CD4-positive, alpha-beta T cell (primary cell): ENCODE results near the gene LRRK1. TPM values are rescaled to one million over a fixed set of nuclear protein-coding genes. Genes with fewer than 3 reads are reported as not detected.

ENCODE experiments used
- ATAC-seq: fragments of 200-7000 bp; cut with Tn5 transposase; one replicate; pipeline ENCODE4 v1.10.0; 2022; ENCODE audit warnings: mild to moderate bottlenecking; ENCODE audit not compliant: poor library complexity
- CTCF ChIA-PET: fragments of 350-600 bp; sonication (Branson Sonifier 250); formaldehyde crosslinking; loops from one replicate; lab custom pipeline; 2021; ENCODE audit warnings: antibody characterized with exemption, inconsistent platforms; lab: Charles Lee
- POLR2A ChIA-PET: fragments of 350-600 bp; sonication (Branson Sonifier 250); formaldehyde crosslinking; loops from one replicate; lab custom pipeline; 2021; ENCODE audit warnings: antibody characterized with exemption, inconsistent platforms; lab: Charles Lee
- DNase-seq, 14 experiments: peaks; one replicate each; pipeline ENCODE4 v3.0.0-alpha.2; 2013 to 2020; ENCODE audit warnings: mixed read lengths in 2 of 14
- H3K27ac ChIP-seq, 2 donors: one replicate each; pipeline versions ENCODE4 v1.5.1 to v1.7.0; 2013; ENCODE audit warnings: low read length in 2 of 2, low read depth in 1 of 2, mild to moderate bottlenecking in 1 of 2
- H3K27me3 ChIP-seq, 2 experiments: 1 replicate in 1 of 2; 2 replicates in 1 of 2; pipeline versions ENCODE4 v1.6.1 to v1.7.0; 2013; ENCODE audit warnings: low read length in 2 of 2, control low read depth in 1 of 2, mild to moderate bottlenecking in 1 of 2, moderate library complexity in 1 of 2; ENCODE audit not compliant: insufficient read depth in 2 of 2, control insufficient read depth in 1 of 2
- H3K36me3 ChIP-seq: one replicate; pipeline ENCODE4 v1.6.1; 2013; ENCODE audit warnings: low read length, control low read depth; ENCODE audit not compliant: insufficient read depth
- H3K4me1 ChIP-seq: one replicate; pipeline ENCODE4 v1.6.1; 2013; ENCODE audit warnings: low read length, control low read depth; ENCODE audit not compliant: insufficient read depth
- H3K4me3 ChIP-seq: one replicate; pipeline ENCODE4 v1.5.1; 2013; ENCODE audit warnings: mild to moderate bottlenecking, low read length, moderate library complexity
- H3K9me3 ChIP-seq, 2 experiments: 1 replicate in 1 of 2; 2 replicates in 1 of 2; pipeline versions ENCODE4 v1.6.1 to v1.7.0; 2013; ENCODE audit warnings: low read length in 2 of 2, mild to moderate bottlenecking in 2 of 2, control low read depth in 1 of 2, moderate library complexity in 1 of 2; ENCODE audit not compliant: control insufficient read depth in 1 of 2, insufficient read depth in 1 of 2
- H3K27ac Mint-ChIP-seq: one replicate; pipeline ENCODE4 v1.8.0; 2020; ENCODE audit warnings: mixed read lengths
- H3K27me3 Mint-ChIP-seq: one replicate; pipeline ENCODE4 v1.8.0; 2021; ENCODE audit warnings: mixed read lengths
- H3K36me3 Mint-ChIP-seq: one replicate; pipeline ENCODE4 v1.8.0; 2021; ENCODE audit warnings: low read depth, mixed read lengths
- H3K4me1 Mint-ChIP-seq: one replicate; pipeline ENCODE4 v1.8.0; 2021; ENCODE audit warnings: low read depth, mixed read lengths
- H3K4me3 Mint-ChIP-seq: one replicate; pipeline ENCODE4 v1.8.0; 2020; ENCODE audit warnings: mild to moderate bottlenecking, mixed read lengths
- H3K9me3 Mint-ChIP-seq: one replicate; pipeline ENCODE4 v1.8.0; 2020; ENCODE audit warnings: mixed read lengths
- CTCF ChIP-seq: fragments of 200-600 bp; IDR thresholded peaks from one replicate; pipeline ENCODE4 v1.8.0; 2022; ENCODE audit warnings: antibody characterized with exemption, mild to moderate bottlenecking
- intact Hi-C, 2 experiments: fragments of 100-400 bp; cut with DNase I in 1 of 2; cut with micrococcal nuclease in 1 of 2; formaldehyde crosslinking; loops; one replicate each; pipeline versions ENCODE4 v1.15.1 to v1.9.0; 2023 to 2025; cut with DNase I, micrococcal nuclease
- total RNA-seq, 174 experiments: library from RNA in 2 of 174; stranded (reverse) in 2 of 174; gene quantifications; one replicate each; pipeline ENCODE4 v1.2.3 and lab custom pipeline; 2021 to 2026

The LRRK1 gene
- total RNA-seq, 2 experiments from 2014 or later = 0.60 to 0.73 TPM

GRCh38 chr15:100966997-100967396, 47.8 kb downstream of the LRRK1 start:
- CTCF ChIA-PET = interaction anchor here (0.5 kb wide), 1 partner anchor 10 kb away, joined by 3 read pairs; no protein-coding TSS in a partner anchor
- POLR2A ChIA-PET = no interaction called here
- DNase-seq (no peak), ATAC-seq (no peak)
- Histone ChIP-seq H3K4me1 (no peaks in the 10 kb centered on the region), H3K36me3 (no peaks in the 10 kb centered on the region), H3K4me3 (no peak overlapping the region), H3K27me3 (peaks cover 6 to 31% of the 10 kb centered on the region in 2 experiments), H3K27ac (no peak overlapping the region), H3K9me3 (no peaks in the 10 kb centered on the region)
- intact Hi-C loops = no loop called here
- Mint-ChIP-seq H3K4me1 (no peaks in the 10 kb centered on the region), H3K27me3 (peaks cover 54% of the 10 kb centered on the region), H3K4me3 (no peak overlapping the region), H3K27ac (no peak overlapping the region), H3K9me3 (no peaks in the 10 kb centered on the region), H3K36me3 (no peaks in the 10 kb centered on the region)
- no peak for TF ChIP-seq CTCF

- no peak for TF ChIP-seq CTCF
- Histone ChIP-seq H3K36me3 (no peaks in the 10 kb centered on the region), H3K4me3 (no peak overlapping the region), H3K27me3 (peaks cover 11 to 42% of the 10 kb centered on the region in 2 experiments), H3K27ac (no peak overlapping the region), H3K4me1 (no peaks in the 10 kb centered on the region), H3K9me3 (peaks cover 0 to 5% of the 10 kb centered on the region in 2 experiments)
- H3K4me1 Mint-ChIP-seq = no peaks in the 10 kb centered on the region
- no peak overlapping the region for H3K4me3 Mint-ChIP-seq
- ChIA-PET POLR2A (no interaction called here), CTCF (no interaction called here)
- H3K36me3 Mint-ChIP-seq = no peaks in the 10 kb centered on the region
- H3K9me3 Mint-ChIP-seq = no peaks in the 10 kb centered on the region
- no peak overlapping the region for H3K27ac Mint-ChIP-seq
- ATAC-seq (no peak), DNase-seq (no peak)
- peaks cover 63% of the 10 kb centered on the region for H3K27me3 Mint-ChIP-seq
- intact Hi-C loops = no loop called here
Measured at GRCh38 chr15:100968050-100968966, 49.2 kb downstream of the LRRK1 start.

- DNase-seq (no peak), ATAC-seq (no peak)
- Mint-ChIP-seq H3K4me3 (no peak overlapping the region), H3K27me3 (peaks cover 78% of the 10 kb centered on the region), H3K4me1 (no peaks in the 10 kb centered on the region), H3K27ac (no peak overlapping the region), H3K9me3 (peaks cover under 1% of the 10 kb centered on the region), H3K36me3 (no peaks in the 10 kb centered on the region)
- Histone ChIP-seq H3K4me3 (no peak overlapping the region), H3K9me3 (peaks cover 0 to 5% of the 10 kb centered on the region in 2 experiments), H3K27ac (no peak overlapping the region), H3K4me1 (no peaks in the 10 kb centered on the region), H3K27me3 (peaks cover 30 to 54% of the 10 kb centered on the region in 2 experiments), H3K36me3 (no peaks in the 10 kb centered on the region)
- TF ChIP-seq CTCF = no peak
- intact Hi-C loops = no loop called here
- POLR2A ChIA-PET = no interaction called here
- CTCF ChIA-PET = no interaction called here
Measured at GRCh38 chr15:100972975-100973350, 53.8 kb downstream of the LRRK1 start.
